Kidney epithelial cell (primary cell): Measurements from ENCODE around the gene LRP2BP. TPM values are rescaled to one million over a fixed set of nuclear protein-coding genes. Genes with fewer than 3 reads are reported as not detected.

Experiments
- DNase-seq: peaks from one replicate; pipeline ENCODE4 v3.0.0-alpha.2; 2010; ENCODE audit warnings: low read depth
- H3K27me3 ChIP-seq: 2 replicates; pipeline ENCODE4 v1.6.0; 2011; ENCODE audit warnings: low read length; ENCODE audit not compliant: control insufficient read depth, insufficient read depth
- H3K36me3 ChIP-seq: 2 replicates; pipeline ENCODE4 v1.5.1; 2011; ENCODE audit warnings: low read length; ENCODE audit not compliant: control insufficient read depth, insufficient read depth
- H3K4me3 ChIP-seq: 2 replicates; pipeline ENCODE4 v1.5.1; 2011; ENCODE audit warnings: low read depth, mild to moderate bottlenecking, control low read depth, low read length
- CTCF ChIP-seq: IDR thresholded peaks from 2 replicates; pipeline ENCODE4 v1.5.1; 2011; ENCODE audit warnings: mild to moderate bottlenecking, moderate library complexity, low read length, control low read depth, inconsistent platforms; ENCODE audit not compliant: insufficient read depth, poor library complexity, severe bottlenecking
- total RNA-seq: library from RNA; depleted of rRNA; stranded (reverse); fragments of >200 nt; gene quantifications from 2 replicates; pipeline ENCODE4 v1.2.3, GENCODE V29; 2015

Gene LRP2BP
- total RNA-seq, 1 donor from 2014 or later = 0.13 TPM

- no peak for DNase-seq
- no peak for TF ChIP-seq CTCF
- Histone ChIP-seq H3K4me3 (no peak overlapping the region), H3K36me3 (no peaks in the 10 kb centered on the region), H3K27me3 (no peaks in the 10 kb centered on the region)
Measured at GRCh38 chr4:185390941-185391340, 4.8 kb downstream of the LRP2BP start.

- H3K27me3 ChIP-seq = no peaks in the 10 kb centered on the region
- DNase-seq = no peak
- H3K36me3 ChIP-seq = no peaks in the 10 kb centered on the region
- H3K4me3 ChIP-seq = no peak overlapping the region
- no peak for TF ChIP-seq CTCF
Measured at GRCh38 chr4:185387957-185388356, 7.8 kb downstream of the LRP2BP start.

GRCh38 chr4:185384930-185385331 lies 10.8 kb downstream of the LRP2BP start:
- Histone ChIP-seq H3K36me3 (no peaks in the 10 kb centered on the region), H3K4me3 (no peak overlapping the region), H3K27me3 (no peaks in the 10 kb centered on the region)
- TF ChIP-seq CTCF = no peak
- DNase-seq = no peak

- no peak overlapping the region for H3K4me3 ChIP-seq
- no peak for DNase-seq
- H3K36me3 ChIP-seq = no peaks in the 10 kb centered on the region
- no peak for TF ChIP-seq CTCF
- H3K27me3 ChIP-seq = no peaks in the 10 kb centered on the region
Measured at GRCh38 chr4:185384061-185384460, 11.7 kb downstream of the LRP2BP start.

- no peak for TF ChIP-seq CTCF
- H3K36me3 ChIP-seq = no peaks in the 10 kb centered on the region
- H3K4me3 ChIP-seq = no peak overlapping the region
- DNase-seq = no peak
- no peaks in the 10 kb centered on the region for H3K27me3 ChIP-seq
Measured at GRCh38 chr4:185383451-185383850, 12.3 kb downstream of the LRP2BP start.

- no peaks in the 10 kb centered on the region for H3K36me3 ChIP-seq
- DNase-seq = no peak
- H3K4me3 ChIP-seq = no peak overlapping the region
- no peak for TF ChIP-seq CTCF
- H3K27me3 ChIP-seq = no peaks in the 10 kb centered on the region
Measured at GRCh38 chr4:185382754-185383153, 13.0 kb downstream of the LRP2BP start.
